LNCAP (cell line): ENCODE data around the gene KDM2B.

Source experiments
- TF ChIP-seq, protein P1 (sequence below): fragments of 450-650 bp; IDR thresholded peaks from 2 replicates; pipeline ENCODE4 v1.5.1; 2017; ENCODE audit warnings: mild to moderate bottlenecking

Gene KDM2B

DNA sequence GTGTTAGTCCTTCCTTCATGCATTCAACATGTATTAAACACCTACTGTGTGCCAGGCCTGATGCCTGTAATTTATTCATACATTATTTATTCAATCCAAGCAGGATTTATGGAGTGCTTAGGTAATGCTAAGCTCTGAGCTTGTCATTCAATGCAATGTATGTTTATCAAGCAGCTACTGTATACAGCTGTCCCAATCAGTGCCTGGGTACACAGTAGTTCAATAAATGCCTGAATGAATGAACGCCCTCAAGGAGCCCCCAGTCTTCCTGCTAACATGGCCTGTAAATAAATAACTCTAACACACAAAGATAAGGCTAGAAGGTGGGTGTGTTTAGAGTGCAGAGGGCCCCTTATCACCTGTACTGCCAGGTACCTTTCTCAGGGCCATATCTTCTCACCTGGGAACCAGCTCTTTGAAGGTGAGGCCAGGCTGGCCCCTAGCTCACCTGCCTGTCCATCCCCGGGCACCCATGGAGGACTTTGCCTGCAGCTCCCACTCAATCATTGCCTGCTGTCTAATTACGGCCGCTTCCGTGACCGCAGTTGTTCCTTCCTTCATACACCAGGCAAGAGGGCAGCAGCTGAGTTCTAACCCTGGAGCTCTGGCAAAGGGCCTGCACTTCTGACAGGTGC is 20.0 kb upstream of the KDM2B start:
- TF ChIP-seq, protein P1, sequence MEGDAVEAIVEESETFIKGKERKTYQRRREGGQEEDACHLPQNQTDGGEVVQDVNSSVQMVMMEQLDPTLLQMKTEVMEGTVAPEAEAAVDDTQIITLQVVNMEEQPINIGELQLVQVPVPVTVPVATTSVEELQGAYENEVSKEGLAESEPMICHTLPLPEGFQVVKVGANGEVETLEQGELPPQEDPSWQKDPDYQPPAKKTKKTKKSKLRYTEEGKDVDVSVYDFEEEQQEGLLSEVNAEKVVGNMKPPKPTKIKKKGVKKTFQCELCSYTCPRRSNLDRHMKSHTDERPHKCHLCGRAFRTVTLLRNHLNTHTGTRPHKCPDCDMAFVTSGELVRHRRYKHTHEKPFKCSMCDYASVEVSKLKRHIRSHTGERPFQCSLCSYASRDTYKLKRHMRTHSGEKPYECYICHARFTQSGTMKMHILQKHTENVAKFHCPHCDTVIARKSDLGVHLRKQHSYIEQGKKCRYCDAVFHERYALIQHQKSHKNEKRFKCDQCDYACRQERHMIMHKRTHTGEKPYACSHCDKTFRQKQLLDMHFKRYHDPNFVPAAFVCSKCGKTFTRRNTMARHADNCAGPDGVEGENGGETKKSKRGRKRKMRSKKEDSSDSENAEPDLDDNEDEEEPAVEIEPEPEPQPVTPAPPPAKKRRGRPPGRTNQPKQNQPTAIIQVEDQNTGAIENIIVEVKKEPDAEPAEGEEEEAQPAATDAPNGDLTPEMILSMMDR = no peak

DNA sequence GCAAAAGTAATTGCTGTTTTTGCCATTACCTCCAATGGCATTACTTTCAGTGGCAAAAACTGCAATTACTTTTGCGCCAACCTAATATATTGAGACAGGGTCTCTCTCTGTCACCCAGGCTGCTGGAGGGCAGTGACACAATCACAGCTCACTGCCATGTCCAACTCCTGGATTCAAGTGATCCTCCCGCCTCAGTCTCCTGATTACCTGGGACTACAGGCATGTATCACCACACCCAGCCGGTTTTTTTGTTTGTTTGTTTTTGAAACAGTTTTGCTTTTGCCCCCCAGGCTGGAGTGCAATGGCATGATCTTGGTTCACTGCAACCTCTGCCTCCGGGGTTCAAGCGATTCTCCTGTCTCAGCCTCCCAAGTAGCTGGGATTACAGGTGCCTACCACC is 15.7 kb upstream of the KDM2B start:
- TF ChIP-seq, protein P1 = no peak

DNA sequence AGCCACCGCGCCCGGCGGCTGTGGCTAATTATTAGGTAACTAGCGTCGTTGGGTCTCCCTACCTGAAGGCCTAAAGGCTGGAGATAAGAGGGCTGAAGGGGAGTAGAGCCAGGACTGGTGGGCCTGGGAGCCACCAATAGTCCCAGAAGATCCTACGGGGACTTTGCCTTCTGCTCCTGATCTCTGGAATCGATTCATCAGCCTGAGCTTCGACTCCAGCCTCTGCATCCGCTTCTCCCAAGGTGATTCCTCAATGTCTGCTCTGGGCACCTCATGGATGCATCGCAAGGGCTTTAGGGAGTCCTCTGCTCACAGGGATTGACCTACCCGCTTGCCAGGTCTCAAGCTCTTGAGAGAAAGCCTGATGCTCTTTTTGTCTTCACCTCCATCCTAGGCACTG is 14.7 kb upstream of the KDM2B start:
- TF ChIP-seq, protein P1 = no peak

DNA sequence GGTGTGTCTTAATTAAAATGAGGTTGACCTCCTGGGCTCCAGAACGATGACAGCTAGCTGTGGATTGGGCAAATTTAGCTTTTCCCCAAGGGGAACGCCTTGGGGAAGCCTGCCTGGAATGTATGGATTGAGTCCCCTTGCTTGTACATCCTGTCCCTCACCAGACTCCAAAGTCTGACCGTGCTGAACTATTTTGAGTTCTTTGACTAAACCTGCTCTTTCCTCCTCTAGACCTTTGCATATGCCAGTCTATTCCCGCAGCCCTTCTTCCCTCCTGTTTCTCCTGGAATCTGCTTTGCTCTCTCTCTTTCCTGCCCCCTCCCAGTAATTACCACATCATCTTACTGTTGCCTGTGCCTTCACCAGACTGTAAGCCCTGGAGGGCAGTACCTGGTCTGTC is 11.5 kb upstream of the KDM2B start:
- TF ChIP-seq, protein P1 = no peak

DNA sequence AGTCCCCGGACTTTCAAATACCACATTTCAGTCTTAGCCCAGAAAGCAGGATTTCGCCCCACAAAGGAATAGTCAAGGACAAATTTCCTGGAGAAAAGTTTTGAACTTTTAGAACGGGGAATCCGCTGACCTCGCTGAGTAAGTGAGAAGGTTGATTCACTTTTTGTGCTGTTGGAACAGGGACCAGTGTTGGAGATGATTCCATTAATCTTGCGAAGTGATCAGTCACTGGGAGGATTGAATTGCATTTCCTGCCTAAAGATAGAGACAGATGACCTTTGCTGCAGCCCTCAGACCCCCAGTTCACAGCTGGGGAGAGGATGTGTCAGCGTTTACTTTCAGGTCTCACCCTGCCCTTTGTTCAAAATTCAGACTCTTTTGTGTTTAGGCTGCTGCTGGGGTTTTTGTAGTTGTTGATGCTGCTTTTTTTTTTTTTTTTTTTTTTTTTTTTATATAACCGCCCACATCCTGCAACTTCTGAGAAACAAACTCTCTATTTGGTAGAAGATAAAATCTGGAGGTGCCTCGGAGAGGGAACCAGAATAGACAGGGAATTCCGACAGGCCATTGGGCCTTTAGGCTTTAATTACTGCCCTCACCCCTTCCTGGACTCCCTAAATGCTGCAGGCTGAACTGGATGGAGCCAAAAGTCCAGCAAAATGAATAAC is 9.8 kb upstream of the KDM2B start:
- TF ChIP-seq, protein P1 = no peak

DNA sequence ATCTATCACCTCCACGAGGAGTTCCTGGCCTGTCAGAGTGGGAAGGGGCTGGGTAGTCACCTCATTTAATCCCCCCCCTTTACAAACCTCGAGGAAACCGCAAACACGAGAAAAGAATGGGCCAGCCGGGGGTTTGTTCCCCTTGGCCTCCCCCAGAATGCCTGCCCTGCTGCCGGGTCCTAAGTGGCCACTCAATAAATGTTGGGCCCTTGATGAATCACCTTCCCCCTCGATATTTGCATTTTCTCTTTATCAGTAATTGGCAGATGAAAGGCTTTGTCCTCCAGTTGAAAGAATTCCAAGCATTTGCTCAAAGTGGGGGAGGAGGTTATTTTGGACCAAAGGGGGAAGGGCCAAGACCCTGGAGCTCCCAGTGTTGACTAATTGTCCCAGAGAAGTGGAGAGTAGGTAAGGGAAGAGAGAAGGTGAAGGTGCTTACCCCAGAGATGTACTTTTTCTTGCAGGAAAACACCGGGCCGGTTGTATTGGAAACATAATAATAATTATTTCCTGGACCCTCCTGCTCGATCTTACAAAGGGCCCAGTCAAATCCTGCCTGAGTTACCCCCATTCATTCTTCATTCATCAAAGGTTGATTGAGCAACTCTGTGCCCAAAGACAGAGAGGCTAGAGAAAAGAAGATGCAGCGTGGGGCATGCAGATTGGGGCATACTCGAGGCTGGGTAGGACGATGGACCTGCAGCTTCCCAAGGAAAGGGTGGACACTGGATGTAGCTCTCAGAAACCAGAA is 1.9 kb upstream of the KDM2B start:
- TF ChIP-seq, protein P1 = no peak

DNA sequence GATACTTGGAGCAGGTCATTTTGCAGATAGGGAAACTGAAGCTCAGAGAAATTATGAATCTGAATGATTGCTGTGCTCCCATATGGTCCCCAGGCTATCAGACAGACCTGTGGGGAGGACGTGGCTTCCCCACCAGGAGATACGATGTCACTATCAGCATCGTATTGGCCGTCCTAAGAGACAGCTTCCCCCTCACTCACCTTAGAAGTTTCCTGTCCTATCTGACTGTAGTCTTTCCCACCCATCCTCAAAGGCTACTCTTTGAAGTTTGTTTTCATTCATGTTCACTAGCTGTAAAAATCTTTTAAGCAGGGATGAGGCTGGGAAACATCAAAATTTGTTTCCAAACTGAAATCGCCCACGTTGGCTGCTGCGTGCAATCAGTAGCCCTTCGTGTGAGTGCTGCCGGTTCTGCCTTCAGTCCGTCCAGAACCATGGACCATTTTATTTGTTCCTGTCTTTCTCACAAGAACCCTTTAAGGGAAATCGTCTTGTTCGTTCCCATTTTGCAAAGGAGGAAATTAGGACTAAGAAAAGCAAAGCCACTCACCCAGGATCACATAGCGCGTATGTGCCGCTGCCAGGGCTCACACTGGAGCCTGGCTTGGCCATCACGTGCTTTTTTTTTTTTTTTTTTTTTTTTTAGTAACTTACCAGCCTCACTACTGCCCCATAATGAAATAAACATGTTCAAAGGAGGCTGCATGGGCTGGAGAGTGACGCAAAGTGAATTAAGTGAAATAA is 1.0 kb upstream of the KDM2B start:
- TF ChIP-seq, protein P1 = no peak
